GM18907 (cell line): ENCODE results near the gene MAPK10.
"Not testable (repeated sequence)": the region's sequence is repeated elsewhere in the genome, so short reads cannot be mapped to it uniquely, and the experiment has no call there.

Experiments used
- ATAC-seq: cut with Tn5 transposase; IDR thresholded peaks from one replicate; pipeline ENCODE4 v1.9.1; 2021; ENCODE audit warnings: mild to moderate bottlenecking, moderate library complexity; ENCODE audit not compliant: unreplicated experiment

Gene MAPK10

GRCh38 chr4:86114563-86114962 is 245.3 kb downstream of the MAPK10 start:
- no peak for ATAC-seq

- no peak for ATAC-seq
Observed at GRCh38 chr4:86108834-86109233, 251.0 kb downstream of the MAPK10 start.

DNA sequence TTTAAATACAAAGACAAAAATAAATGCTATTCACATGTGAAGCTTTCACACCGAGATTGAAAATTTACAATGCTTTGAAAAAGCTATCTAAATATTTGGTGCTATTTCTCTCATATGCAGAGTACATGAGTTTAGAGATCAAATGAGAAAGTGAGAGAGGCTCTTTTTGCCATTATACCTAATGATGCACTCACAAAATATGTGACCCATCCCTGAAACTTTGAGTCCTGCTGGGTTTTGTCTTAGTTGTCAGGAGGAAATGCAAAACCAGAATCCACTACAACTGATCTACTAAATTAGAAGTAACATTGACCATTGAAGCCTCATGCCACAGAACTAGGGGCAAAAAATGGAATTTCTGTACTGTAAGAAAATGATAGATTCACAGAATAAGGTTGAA is 251.7 kb downstream of the MAPK10 start:
- ATAC-seq = no peak

DNA sequence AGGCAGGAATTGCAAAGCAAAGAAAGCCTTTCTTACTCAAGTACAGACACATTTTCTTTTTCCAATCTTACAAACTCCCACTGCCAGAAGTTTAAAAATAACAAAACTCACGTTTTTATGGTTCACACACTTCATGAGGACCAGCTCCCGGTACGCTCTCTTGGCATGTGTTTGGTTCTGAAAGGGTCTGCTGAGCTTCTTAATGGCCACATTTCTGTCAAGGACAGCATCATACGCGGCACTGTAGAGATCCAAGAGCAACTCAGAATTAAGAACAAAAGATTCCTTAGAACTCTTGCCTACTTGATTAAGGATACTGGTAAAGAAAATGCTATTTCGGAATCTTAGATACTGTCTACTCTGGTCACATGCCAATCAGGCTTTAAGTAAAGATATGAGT is 252.7 kb downstream of the MAPK10 start:
- ATAC-seq = no peak

GRCh38 chr4:86106475-86106874 is 253.4 kb downstream of the MAPK10 start:
- ATAC-seq = no peak

- ATAC-seq = no peak
Observed at GRCh38 chr4:86101841-86102240, 258.0 kb downstream of the MAPK10 start.

- no peak for ATAC-seq
Observed at GRCh38 chr4:86101410-86101809, 258.4 kb downstream of the MAPK10 start.

DNA sequence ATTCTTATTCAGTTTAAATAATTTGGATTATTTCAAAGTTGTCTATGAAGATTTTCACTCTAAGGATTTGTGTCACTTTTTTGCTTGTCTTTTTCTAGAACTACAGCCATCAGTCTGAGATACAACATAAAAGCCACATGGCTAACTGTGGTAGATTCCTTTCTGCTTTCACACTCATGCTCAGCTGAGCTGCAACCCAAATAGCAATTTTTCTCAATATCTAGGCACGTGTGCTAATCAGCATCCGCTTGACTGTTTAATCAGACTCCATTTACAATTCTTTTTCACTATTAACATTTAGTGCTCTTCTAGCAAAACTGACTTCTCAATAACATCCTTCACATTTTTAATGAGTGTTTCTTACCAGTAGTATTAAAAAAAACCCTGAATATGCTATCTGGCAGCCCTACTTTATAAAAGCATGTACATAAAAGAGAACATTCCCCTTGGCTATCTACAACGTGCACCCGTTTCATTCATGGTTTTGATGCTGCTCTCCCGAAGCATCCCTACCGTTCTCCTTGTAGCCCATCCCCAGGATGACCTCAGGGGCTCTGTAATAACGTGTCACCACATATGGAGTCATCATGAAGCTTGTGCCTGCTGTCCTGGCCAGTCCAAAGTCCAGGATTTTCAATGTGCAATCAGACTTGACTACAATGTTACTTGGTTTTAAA is 259.2 kb downstream of the MAPK10 start:
- no peak for ATAC-seq

- no peak for ATAC-seq
Observed at GRCh38 chr4:86099348-86099747, 260.5 kb downstream of the MAPK10 start.

DNA sequence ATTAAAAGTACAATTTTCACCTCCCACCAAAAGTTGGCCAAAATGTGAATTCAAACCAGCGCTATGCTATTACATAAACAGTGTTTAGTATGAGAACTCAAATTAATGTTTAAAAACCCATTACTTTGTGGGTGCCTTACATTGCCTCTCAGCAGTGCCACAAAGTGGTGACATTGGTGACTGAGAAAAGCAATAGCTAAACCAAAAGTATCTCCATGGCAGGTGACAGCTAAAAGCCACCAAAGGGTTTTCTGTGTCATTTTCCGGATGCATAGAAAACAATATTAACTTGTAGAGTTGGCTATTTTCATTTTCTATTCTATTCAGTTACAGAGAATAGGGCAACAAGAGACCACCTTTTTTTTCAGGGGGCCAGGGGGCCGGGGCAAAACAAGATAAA is 261.2 kb downstream of the MAPK10 start:
- ATAC-seq = no peak

- ATAC-seq = no peak
Observed at GRCh38 chr4:86096373-86096772, 263.5 kb downstream of the MAPK10 start.

GRCh38 chr4:86092684-86093083 is 267.2 kb downstream of the MAPK10 start:
- ATAC-seq = no peak

GRCh38 chr4:86091201-86091600 is 268.7 kb downstream of the MAPK10 start:
- ATAC-seq = no peak

DNA sequence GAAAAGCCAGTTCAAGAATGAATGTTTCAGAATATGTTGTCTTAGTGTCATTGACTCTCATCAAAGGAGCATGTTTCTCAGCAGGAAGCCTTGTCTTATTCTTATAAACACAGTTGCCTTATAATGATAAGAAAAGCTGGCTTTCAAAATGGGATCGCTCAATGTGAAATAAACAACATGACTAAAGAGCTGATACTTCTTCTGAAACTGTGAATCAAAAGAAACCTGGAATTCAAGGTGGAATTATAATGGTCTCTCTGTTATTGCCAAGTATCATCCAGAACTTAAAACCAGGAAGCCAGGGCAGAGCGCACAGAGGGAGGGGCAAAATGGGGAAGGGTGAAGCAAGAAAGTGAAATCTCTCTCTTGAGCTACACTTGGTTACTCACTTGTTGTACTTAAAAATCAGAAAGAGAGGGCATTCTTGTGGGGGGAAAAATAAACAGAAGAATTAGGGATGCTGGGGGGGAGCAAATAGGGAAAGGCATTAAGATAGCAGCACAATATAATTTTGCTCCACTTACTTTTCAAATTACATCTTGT is 270.0 kb downstream of the MAPK10 start:
- ATAC-seq = no peak

DNA sequence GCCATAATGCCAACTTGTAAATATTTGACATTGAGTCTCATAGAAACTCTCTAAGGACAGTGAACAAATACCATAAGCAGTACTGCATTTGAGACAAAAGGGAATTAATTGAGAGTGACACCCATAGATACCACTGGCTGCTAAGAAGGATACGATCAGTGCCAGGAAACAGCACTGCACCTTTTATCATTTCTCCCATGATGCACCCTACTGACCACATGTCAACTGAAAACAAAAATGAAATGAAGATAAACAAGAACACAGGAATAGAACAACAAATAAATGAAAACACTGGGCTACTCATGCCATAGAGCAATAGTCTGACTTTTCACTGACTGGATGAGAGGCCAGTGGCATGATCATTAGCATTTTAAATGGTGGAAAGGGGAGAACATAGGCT is 270.8 kb downstream of the MAPK10 start:
- no peak for ATAC-seq

DNA sequence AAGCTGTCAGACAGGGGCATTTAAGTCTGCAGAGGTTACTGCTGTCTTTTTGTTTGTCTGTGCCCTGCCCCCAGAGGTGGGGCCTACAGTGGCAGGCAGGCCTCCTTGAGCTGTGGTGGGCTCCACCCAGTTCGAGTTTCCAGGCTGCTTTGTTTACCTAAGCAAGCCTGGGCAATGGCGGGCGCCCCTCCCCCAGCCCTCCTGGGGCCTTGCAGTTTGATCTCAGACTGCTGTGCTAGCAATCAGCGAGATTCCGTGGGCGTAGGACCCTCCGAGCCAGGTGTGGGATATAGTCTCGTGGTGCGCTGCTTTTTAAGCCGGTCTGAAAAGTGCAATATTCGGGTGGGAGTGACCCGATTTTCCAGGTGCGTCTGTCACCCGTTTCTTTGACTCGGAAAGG is 284.1 kb downstream of the MAPK10 start:
- ATAC-seq = not testable (repeated sequence)

DNA sequence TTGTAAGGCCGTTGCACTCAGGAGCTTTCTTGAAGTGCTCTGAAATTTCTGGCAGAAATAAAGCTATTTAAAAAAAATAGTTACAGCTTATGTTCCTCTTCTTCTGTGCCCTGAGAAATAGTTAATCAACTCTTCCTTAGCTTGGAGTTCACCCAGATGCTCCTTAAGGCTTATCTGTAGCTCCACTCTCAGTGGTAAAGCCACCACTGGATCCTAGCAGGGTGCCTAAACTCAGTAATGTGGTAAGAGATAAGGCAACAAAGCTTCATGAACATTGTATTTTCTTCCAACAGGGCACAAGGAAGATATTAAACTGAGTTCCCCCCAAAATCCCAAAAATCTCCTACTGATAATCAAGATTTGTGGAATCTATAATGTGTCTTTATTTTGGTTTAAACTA is 299.5 kb downstream of the MAPK10 start:
- no peak for ATAC-seq

GRCh38 chr4:86058621-86059020 is 301.2 kb downstream of the MAPK10 start:
- ATAC-seq = no peak

GRCh38 chr4:86055898-86056297 is 304.0 kb downstream of the MAPK10 start:
- ATAC-seq = no peak

DNA sequence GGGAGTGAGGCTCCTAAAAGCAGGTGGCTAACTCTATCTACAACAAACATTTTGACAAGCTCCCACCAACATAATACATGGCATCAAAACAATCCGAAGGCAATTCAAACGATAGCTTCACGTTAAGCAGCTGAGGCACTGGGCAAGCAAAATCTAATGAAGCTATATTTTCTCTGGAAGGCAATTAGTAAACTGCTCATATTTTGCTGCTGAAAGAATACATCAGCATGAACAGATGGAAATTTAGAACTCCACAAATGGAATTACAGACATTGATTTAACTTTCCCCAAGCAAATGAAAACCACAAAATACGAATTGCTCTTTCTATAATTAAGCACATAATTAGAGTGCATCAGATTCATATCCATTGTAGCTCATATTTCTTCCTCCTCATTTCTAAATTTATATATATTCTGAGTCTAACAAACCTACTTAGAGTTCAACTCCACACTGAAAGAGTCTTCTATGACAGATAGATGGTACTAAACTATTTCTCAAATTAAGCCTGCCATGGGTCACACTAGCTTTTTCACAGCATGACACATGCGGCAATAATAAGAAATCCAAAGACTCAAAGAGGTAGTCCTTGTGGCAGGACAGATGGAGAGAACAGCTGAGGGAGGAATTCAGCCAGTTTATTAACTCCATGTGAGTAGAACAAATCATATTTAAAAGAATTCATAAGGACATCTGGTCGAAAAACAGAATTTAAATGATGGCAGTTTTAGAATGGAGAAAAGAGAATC is 305.4 kb downstream of the MAPK10 start:
- no peak for ATAC-seq

- ATAC-seq = no peak
Observed at GRCh38 chr4:86050496-86050895, 309.4 kb downstream of the MAPK10 start.

- no peak for ATAC-seq
Observed at GRCh38 chr4:86048426-86048825, 311.4 kb downstream of the MAPK10 start.
